ENCODE measurements around the gene PNN. TPM values are rescaled to one million over a fixed set of nuclear protein-coding genes. Genes with fewer than 3 reads are reported as not detected.
A peak's percentile ranks its signal among the peaks of the same experiment; 100 is the strongest.
"Not testable (repeated sequence)": the region's sequence is repeated elsewhere in the genome, so short reads cannot be mapped to it uniquely, and the experiment has no call there.

The PNN gene
- polyA plus RNA-seq, 6 donors from 2014 or later = 18.6 to 42.5 (median 24.7) TPM

- ATAC-seq (ENCODE audit: low read depth in 2 of 2) (no peak), DNase-seq (no peak)
- no peaks in the 10 kb centered on the region for H3K27me3 Mint-ChIP-seq
- peaks cover 3 to 11% (median 6%) of the 10 kb centered on the region in 3 donors for H3K4me1 Mint-ChIP-seq
- H3K9me3 Mint-ChIP-seq = no peaks in the 10 kb centered on the region
- peaks cover 0 to 5% of the 10 kb centered on the region in 2 donors for H3K36me3 Mint-ChIP-seq
- peak overlapping the region in 4 of 6 donors; percentile 66 to 84 (median 75) for H3K27ac Mint-ChIP-seq
- H3K4me3 Mint-ChIP-seq = peak overlapping the region in 1 of 8 donors; percentile 48
Observed at GRCh38 chr14:39184628-39185255, 9.7 kb downstream of the PNN start.

- peaks cover 0 to 5% of the 10 kb centered on the region in 2 donors for H3K36me3 Mint-ChIP-seq
- peaks cover 3 to 11% (median 6%) of the 10 kb centered on the region in 3 donors for H3K4me1 Mint-ChIP-seq
- peak overlapping the region in 3 of 6 donors; percentile 22 to 83 (median 80) for H3K27ac Mint-ChIP-seq
- ATAC-seq (ENCODE audit: low read depth in 2 of 2) (no peak), DNase-seq (no peak)
- H3K27me3 Mint-ChIP-seq = no peaks in the 10 kb centered on the region
- H3K9me3 Mint-ChIP-seq = no peaks in the 10 kb centered on the region
- H3K4me3 Mint-ChIP-seq = no peak overlapping the region
Observed at GRCh38 chr14:39185256-39186049, 10.4 kb downstream of the PNN start.

- H3K4me3 Mint-ChIP-seq = no peak overlapping the region
- H3K27me3 Mint-ChIP-seq = no peaks in the 10 kb centered on the region
- no peak for ATAC-seq (ENCODE audit: low read depth in 2 of 2)
- H3K36me3 Mint-ChIP-seq = peaks cover 0 to 6% of the 10 kb centered on the region in 2 donors
- no peaks in the 10 kb centered on the region for H3K9me3 Mint-ChIP-seq
- DNase-seq = no peak
- no peak overlapping the region for H3K27ac Mint-ChIP-seq
- peaks cover 3 to 11% (median 6%) of the 10 kb centered on the region in 3 donors for H3K4me1 Mint-ChIP-seq
Observed at GRCh38 chr14:39186941-39187525, 12.0 kb downstream of the PNN start.

GRCh38 chr14:39203659-39204606, 28.9 kb downstream of the PNN start:
- H3K9me3 Mint-ChIP-seq = peaks cover 0 to 5% (median 0%) of the 10 kb centered on the region in 7 donors
- no peaks in the 10 kb centered on the region for H3K27me3 Mint-ChIP-seq
- no peak for ATAC-seq (ENCODE audit: low read depth in 2 of 2)
- peaks cover 0 to 4% (median 3%) of the 10 kb centered on the region in 3 donors for H3K4me1 Mint-ChIP-seq
- no peak overlapping the region for H3K27ac Mint-ChIP-seq
- peak overlapping the region in 1 of 8 donors; percentile 14 for H3K4me3 Mint-ChIP-seq
- no peaks in the 10 kb centered on the region for H3K36me3 Mint-ChIP-seq
- DNase-seq = no peak

- H3K27me3 Mint-ChIP-seq; H3K36me3 Mint-ChIP-seq; ATAC-seq (ENCODE audit: low read depth in 2 of 2); H3K9me3 Mint-ChIP-seq; H3K4me1 Mint-ChIP-seq; H3K4me3 Mint-ChIP-seq; DNase-seq: not testable (repeated sequence)
- peak overlapping the region in 1 of 6 donors; percentile 1 for H3K27ac Mint-ChIP-seq
Observed at GRCh38 chr14:39207430-39207829, 32.4 kb downstream of the PNN start.

- H3K27ac Mint-ChIP-seq = no peak overlapping the region
- ATAC-seq (ENCODE audit: low read depth in 2 of 2) (no peak), DNase-seq (no peak)
- H3K4me1 Mint-ChIP-seq = peaks cover 0 to 4% (median 3%) of the 10 kb centered on the region in 3 donors
- peaks cover 0 to 11% (median 0%) of the 10 kb centered on the region in 3 donors for H3K27me3 Mint-ChIP-seq
- H3K9me3 Mint-ChIP-seq = peaks cover 0 to 2% (median 0%) of the 10 kb centered on the region in 7 donors
- no peak overlapping the region for H3K4me3 Mint-ChIP-seq
- H3K36me3 Mint-ChIP-seq = no peaks in the 10 kb centered on the region
Observed at GRCh38 chr14:39211109-39211741, 36.2 kb downstream of the PNN start.

GRCh38 chr14:39212034-39212433, 37.0 kb downstream of the PNN start:
- peaks cover 0 to 11% (median 0%) of the 10 kb centered on the region in 3 donors for H3K27me3 Mint-ChIP-seq
- H3K4me1 Mint-ChIP-seq = peaks cover 0 to 4% (median 3%) of the 10 kb centered on the region in 3 donors
- H3K9me3 Mint-ChIP-seq = peaks cover 0 to 2% (median 0%) of the 10 kb centered on the region in 7 donors
- no peak for DNase-seq
- H3K27ac Mint-ChIP-seq = no peak overlapping the region
- no peak for ATAC-seq (ENCODE audit: low read depth in 2 of 2)
- H3K4me3 Mint-ChIP-seq = no peak overlapping the region
- H3K36me3 Mint-ChIP-seq = no peaks in the 10 kb centered on the region

GRCh38 chr14:39212693-39213092, 37.6 kb downstream of the PNN start:
- DNase-seq = no peak
- Mint-ChIP-seq H3K9me3 (peaks cover 0 to 3% (median 0%) of the 10 kb centered on the region in 7 donors), H3K27me3 (peaks cover 0 to 11% (median 0%) of the 10 kb centered on the region in 3 donors), H3K4me1 (no peaks in the 10 kb centered on the region), H3K4me3 (no peak overlapping the region), H3K27ac (no peak overlapping the region), H3K36me3 (no peaks in the 10 kb centered on the region)
- no peak for ATAC-seq (ENCODE audit: low read depth in 2 of 2)

- DNase-seq = no peak
- peaks cover 0 to 3% (median 0%) of the 10 kb centered on the region in 7 donors for H3K9me3 Mint-ChIP-seq
Observed at GRCh38 chr14:39217214-39217879, 42.3 kb downstream of the PNN start.

GRCh38 chr14:39218171-39218769, 43.2 kb downstream of the PNN start:
- Mint-ChIP-seq H3K4me3 (no peak overlapping the region), H3K9me3 (peaks cover 0 to 3% (median 0%) of the 10 kb centered on the region in 7 donors), H3K36me3 (no peaks in the 10 kb centered on the region), H3K27ac (no peak overlapping the region), H3K4me1 (peaks cover 0 to 8% (median 6%) of the 10 kb centered on the region in 3 donors), H3K27me3 (peaks cover 0 to 6% (median 0%) of the 10 kb centered on the region in 3 donors)
- ATAC-seq (ENCODE audit: low read depth in 2 of 2) = no peak
- no peak for DNase-seq

More at GRCh38 chr14:39217214-39217879, 42.3 kb downstream of the PNN start:
- peak overlapping the region in 1 of 8 donors; percentile 22 for H3K4me3 Mint-ChIP-seq
- H3K27me3 Mint-ChIP-seq = peaks cover 0 to 4% (median 0%) of the 10 kb centered on the region in 3 donors
- H3K36me3 Mint-ChIP-seq = no peaks in the 10 kb centered on the region
- H3K27ac Mint-ChIP-seq = no peak overlapping the region
- no peak for ATAC-seq (ENCODE audit: low read depth in 2 of 2)
- peaks cover 0 to 8% (median 6%) of the 10 kb centered on the region in 3 donors for H3K4me1 Mint-ChIP-seq

- H3K4me3 Mint-ChIP-seq = no peak overlapping the region
- no peak overlapping the region for H3K27ac Mint-ChIP-seq
- peaks cover 0 to 3% (median 0%) of the 10 kb centered on the region in 7 donors for H3K9me3 Mint-ChIP-seq
- peaks cover 0 to 8% (median 6%) of the 10 kb centered on the region in 3 donors for H3K4me1 Mint-ChIP-seq
- ATAC-seq (ENCODE audit: low read depth in 2 of 2) (no peak), DNase-seq (no peak)
- no peaks in the 10 kb centered on the region for H3K36me3 Mint-ChIP-seq
- H3K27me3 Mint-ChIP-seq = peaks cover 0 to 10% (median 5%) of the 10 kb centered on the region in 3 donors
Observed at GRCh38 chr14:39219075-39219499, 44.0 kb downstream of the PNN start.

All from naive B cell (primary cell).